ENCODE data around the gene DENND6B.

DNA sequence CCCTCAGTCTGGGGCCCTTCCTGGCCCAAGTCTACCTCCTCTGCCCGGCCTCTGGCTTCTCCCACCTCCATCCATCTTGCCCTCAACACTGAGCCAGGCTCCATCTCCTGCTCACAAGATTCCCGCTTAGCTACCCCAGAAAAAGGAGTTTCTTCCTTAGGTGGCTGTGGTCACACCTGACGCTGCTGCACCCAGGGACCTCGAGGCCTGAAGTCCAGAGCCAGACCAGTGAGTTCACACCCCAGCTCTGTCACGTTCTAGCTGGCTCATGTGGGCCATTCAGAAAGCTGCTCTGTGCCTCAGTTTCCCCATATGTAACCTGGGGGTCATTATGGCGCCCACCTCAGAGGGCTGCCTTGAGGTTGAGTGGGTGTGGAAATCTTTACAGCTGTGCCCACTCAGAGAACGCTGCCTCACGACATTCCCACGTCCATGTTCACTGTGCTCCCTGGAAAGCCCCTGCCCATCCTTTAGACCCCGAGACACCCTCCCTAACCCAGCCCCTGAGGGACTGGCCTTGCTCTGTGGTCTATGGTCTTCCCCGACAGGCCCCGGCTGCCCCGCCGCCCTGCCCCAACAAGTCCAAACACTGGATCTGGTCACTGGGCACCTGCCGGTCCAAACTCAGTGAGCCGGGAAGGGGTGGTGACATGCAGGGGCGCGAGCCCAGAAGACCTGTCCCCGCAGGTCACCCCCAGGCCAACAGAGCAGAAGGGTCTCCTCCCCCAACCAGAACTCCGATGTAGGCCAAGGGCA lies 29.1 kb downstream of the DENND6B start:
- TF ChIP-seq CTCF (IDR thresholded peaks at IDR 0.05), result no peak
- no peak for TF ChIP-seq POLR2A (IDR thresholded peaks at IDR 0.05)
